Natural killer cell (primary cell): ENCODE measurements around the gene RNF13. TPM values are rescaled to one million over a fixed set of nuclear protein-coding genes. Genes with fewer than 3 reads are reported as not detected.
A peak's percentile ranks its signal among the peaks of the same experiment; 100 is the strongest.

Experiments
- ATAC-seq, 3 donors: fragments of 150-1000 bp in 2 of 3; fragments of 200-7000 bp in 1 of 3; cut with Tn5 transposase; 1 replicate in 1 of 3; 2 replicates in 2 of 3; pipeline ENCODE4 v1.10.0; 2021; ENCODE audit warnings: mild to moderate bottlenecking in 2 of 3, moderate library complexity in 2 of 3
- DNase-seq, 2 donors: peaks; one replicate each; pipeline versions ENCODE4 v3.0.0 to v3.0.0-alpha.2; 2013 to 2021; ENCODE audit warnings: mixed read lengths in 1 of 2
- H3K27ac ChIP-seq: one replicate; pipeline ENCODE4 v1.5.1; 2013; ENCODE audit warnings: mild to moderate bottlenecking, low read length
- H3K27me3 ChIP-seq: one replicate; pipeline ENCODE4 v1.6.1; 2013; ENCODE audit warnings: low read length; ENCODE audit not compliant: control insufficient read depth, insufficient read depth
- H3K36me3 ChIP-seq: one replicate; pipeline ENCODE4 v1.6.1; 2013; ENCODE audit warnings: low read length; ENCODE audit not compliant: control insufficient read depth, insufficient read depth
- H3K4me1 ChIP-seq: one replicate; pipeline ENCODE4 v1.6.1; 2013; ENCODE audit warnings: low read length; ENCODE audit not compliant: control insufficient read depth, insufficient read depth
- H3K4me3 ChIP-seq: one replicate; pipeline ENCODE4 v1.5.1; 2013; ENCODE audit warnings: low read length
- H3K9me3 ChIP-seq: one replicate; pipeline ENCODE4 v1.6.1; 2013; ENCODE audit warnings: low read length; ENCODE audit not compliant: control insufficient read depth, insufficient read depth
- H3K27ac Mint-ChIP-seq, 2 donors: one replicate each; pipeline ENCODE4 v1.8.0; 2022; ENCODE audit warnings: mild to moderate bottlenecking in 2 of 2, mixed read lengths in 2 of 2, moderate library complexity in 1 of 2
- H3K27me3 Mint-ChIP-seq, 2 donors: one replicate each; pipeline ENCODE4 v1.8.0; 2022; ENCODE audit warnings: low read depth in 2 of 2, mixed read lengths in 2 of 2
- H3K36me3 Mint-ChIP-seq: one replicate; pipeline ENCODE4 v1.8.0; 2022; ENCODE audit warnings: mixed read lengths
- H3K4me1 Mint-ChIP-seq, 2 donors: one replicate each; pipeline ENCODE4 v1.8.0; 2022; ENCODE audit warnings: mixed read lengths in 2 of 2
- H3K4me3 Mint-ChIP-seq: one replicate; pipeline ENCODE4 v1.8.0; 2022; ENCODE audit warnings: mild to moderate bottlenecking, moderate library complexity, mixed read lengths
- H3K9me3 Mint-ChIP-seq, 2 donors: one replicate each; pipeline ENCODE4 v1.8.0; 2022; ENCODE audit warnings: mixed read lengths in 2 of 2
- CTCF ChIP-seq: fragments of 200-600 bp; IDR thresholded peaks from one replicate; pipeline ENCODE4 v1.8.0; 2022; ENCODE audit warnings: antibody characterized with exemption
- WGBS: methylation state at CpG from one replicate; pipeline ENCODE4 v1.1.7; 2013; ENCODE audit warnings: missing lambda C conversion rate; ENCODE audit not compliant: insufficient coverage; 5-methylcytosine and 5-hydroxymethylcytosine counted together
- intact Hi-C: fragments of 100-400 bp; cut with micrococcal nuclease; formaldehyde crosslinking; loops from one replicate; pipeline ENCODE4 v1.14.2; 2022
- total RNA-seq, 4 donors: library from RNA; stranded (reverse); fragments of 120-200 nt in 1 of 4; gene quantifications; one replicate each; pipeline versions ENCODE4 v1.2.3 to v1.2.4, GENCODE V29; 2013 to 2022

RNF13 gene
- total RNA-seq, 3 donors from 2014 or later (not counting 1 experiment from before 2014, with no cell fraction given): 57.4 to 69.7 (median 66.6) TPM

DNA sequence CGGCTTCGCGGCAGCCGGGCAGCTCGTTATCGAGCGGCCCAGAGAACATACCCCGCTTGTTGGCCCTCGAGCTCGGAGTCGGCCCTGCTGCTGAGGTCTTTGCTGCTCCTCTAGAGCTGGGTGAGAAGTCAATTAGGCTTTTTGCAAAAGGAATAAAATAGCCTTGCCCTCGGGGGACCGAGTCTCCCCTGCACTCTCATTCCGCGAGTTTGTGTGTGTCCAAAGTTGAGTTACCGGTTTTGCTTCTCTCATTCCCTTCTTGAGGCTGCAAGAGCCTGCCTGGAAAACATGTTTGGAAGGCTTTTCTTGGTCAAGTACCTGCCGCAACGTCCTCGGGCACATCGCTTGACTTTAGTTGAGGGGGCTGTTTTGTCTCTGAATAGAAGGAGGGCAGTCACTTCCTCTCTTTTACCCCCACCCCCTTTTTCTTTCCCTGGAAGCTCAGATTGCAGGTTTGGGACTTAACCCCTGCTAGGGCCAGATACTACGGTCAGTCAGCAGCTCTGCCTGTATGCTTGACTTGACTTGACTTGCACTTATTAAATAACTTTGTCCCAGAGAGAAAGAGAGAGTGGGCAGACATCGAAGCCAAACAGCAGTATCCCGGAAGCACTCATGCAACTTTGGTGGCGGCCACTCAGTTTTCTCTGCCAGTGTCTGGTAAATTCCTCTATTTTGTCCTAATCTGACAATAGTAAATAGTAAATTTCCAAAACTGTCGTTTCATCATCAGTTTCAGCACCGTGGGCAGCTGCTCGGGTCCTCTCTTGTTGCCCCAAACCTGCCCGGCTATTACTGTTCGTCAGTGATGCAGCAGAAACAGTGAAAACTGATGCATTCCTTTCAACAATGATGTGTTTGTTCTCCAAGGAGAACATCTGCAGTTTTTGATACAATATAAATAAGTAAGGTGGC lies 609 bp downstream of the RNF13 start:
- DNase-seq (peak; percentile 18 to 46), ATAC-seq (peak; percentile 27 to 33 (median 28))
- Histone ChIP-seq H3K36me3 (no peaks in the 10 kb centered on the region), H3K9me3 (no peaks in the 10 kb centered on the region), H3K4me3 (peak overlapping the region; percentile 83), H3K27me3 (no peaks in the 10 kb centered on the region), H3K27ac (peak overlapping the region; percentile 99), H3K4me1 (peaks cover 16% of the 10 kb centered on the region)
- Mint-ChIP-seq H3K27me3 (peaks cover 3 to 7% of the 10 kb centered on the region in 2 donors), H3K4me3 (peak overlapping the region; percentile 96), H3K36me3 (no peaks in the 10 kb centered on the region), H3K4me1 (peaks cover 61% of the 10 kb centered on the region in 2 donors), H3K9me3 (no peaks in the 10 kb centered on the region), H3K27ac (peak overlapping the region; percentile 96 to 98)
- no peak for TF ChIP-seq CTCF
- WGBS: under 1% methylated on average over 26 of the region's 29 CpGs
- intact Hi-C loops: loop anchor here (1.0 to 5.0 kb wide), 2 partner anchors 61 to 301 kb away; partner anchors contain the start of gene COMMD2

DNA sequence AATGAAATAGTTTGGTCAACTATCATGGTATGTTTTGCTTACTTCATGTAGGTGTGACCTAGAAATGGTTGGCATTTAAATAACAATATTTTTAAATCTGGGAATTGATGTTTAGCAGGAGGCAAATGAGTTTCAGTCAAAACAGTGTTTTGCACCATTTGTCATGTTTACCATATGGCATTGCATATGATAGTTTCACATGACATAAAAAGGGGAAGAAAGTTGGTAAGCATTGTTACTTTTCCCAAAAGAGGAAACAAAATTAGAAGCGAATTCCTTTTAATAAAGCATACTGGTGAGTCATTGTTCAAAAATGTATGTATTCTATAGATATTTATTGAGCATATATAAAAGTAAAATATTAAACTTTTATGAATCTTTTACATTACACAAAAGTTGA lies 2.3 kb downstream of the RNF13 start:
- H3K9me3 ChIP-seq: no peaks in the 10 kb centered on the region
- TF ChIP-seq CTCF: no peak
- no peak overlapping the region for H3K27ac ChIP-seq
- H3K4me1 Mint-ChIP-seq: peaks cover 68 to 71% of the 10 kb centered on the region in 2 donors
- H3K4me3 Mint-ChIP-seq: peak overlapping the region; percentile 96
- H3K36me3 Mint-ChIP-seq: no peaks in the 10 kb centered on the region
- H3K4me3 ChIP-seq: no peak overlapping the region
- H3K36me3 ChIP-seq: no peaks in the 10 kb centered on the region
- H3K4me1 ChIP-seq: peaks cover 17% of the 10 kb centered on the region
- DNase-seq (no peak), ATAC-seq (no peak)
- no peaks in the 10 kb centered on the region for H3K9me3 Mint-ChIP-seq
- intact Hi-C loops: no loop called here
- H3K27me3 Mint-ChIP-seq: no peaks in the 10 kb centered on the region
- no peaks in the 10 kb centered on the region for H3K27me3 ChIP-seq
- H3K27ac Mint-ChIP-seq: peak overlapping the region in 1 of 2 donors; percentile 96
- WGBS: no CpG with 5 or more reads among the region's 1 CpG

GRCh38 chr3:149815728-149816127 lies 2.7 kb downstream of the RNF13 start:
- Histone ChIP-seq H3K4me3 (no peak overlapping the region), H3K4me1 (peaks cover 17% of the 10 kb centered on the region), H3K27me3 (no peaks in the 10 kb centered on the region), H3K9me3 (no peaks in the 10 kb centered on the region), H3K36me3 (no peaks in the 10 kb centered on the region), H3K27ac (no peak overlapping the region)
- ATAC-seq (no peak), DNase-seq (no peak)
- Mint-ChIP-seq H3K27ac (no peak overlapping the region), H3K4me1 (peaks cover 68 to 71% of the 10 kb centered on the region in 2 donors), H3K9me3 (no peaks in the 10 kb centered on the region), H3K4me3 (peak overlapping the region; percentile 26), H3K27me3 (no peaks in the 10 kb centered on the region), H3K36me3 (no peaks in the 10 kb centered on the region)
- no peak for TF ChIP-seq CTCF
- 88% methylated on average over 3 of the region's 3 CpGs for whole genome bisulfite sequencing
- intact Hi-C loops: no loop called here
